Hepatocyte (in vitro differentiated cells): ENCODE data around the gene ZNF212. TPM values are rescaled to one million over a fixed set of nuclear protein-coding genes. Genes with fewer than 3 reads are reported as not detected.

Experiments used
- DNase-seq: peaks from one replicate; pipeline ENCODE4 v3.0.0-alpha.2; 2016; ENCODE audit warnings: low spot score
- H2AFZ ChIP-seq: fragments of 200-600 bp; sonication (generic); 2 replicates; pipeline ENCODE4 v1.6.0; 2016; ENCODE audit warnings: antibody characterized with exemption, mild to moderate bottlenecking
- H3K27ac ChIP-seq: fragments of 200-600 bp; sonication (generic); 2 replicates; pipeline ENCODE4 v1.5.1; 2016; ENCODE audit warnings: mild to moderate bottlenecking
- H3K27me3 ChIP-seq: fragments of 200-600 bp; sonication (generic); 2 replicates; pipeline ENCODE4 v1.6.1; 2016
- H3K36me3 ChIP-seq: fragments of 200-600 bp; sonication (generic); replicated peaks from 2 replicates; pipeline ENCODE4 v1.5.1; 2016; ENCODE audit warnings: low read depth; ENCODE audit not compliant: insufficient read depth
- H3K4me1 ChIP-seq: fragments of 200-600 bp; sonication (generic); 2 replicates; pipeline ENCODE4 v1.5.1; 2016; ENCODE audit warnings: mild to moderate bottlenecking, moderate library complexity; ENCODE audit not compliant: insufficient read depth
- H3K4me2 ChIP-seq: fragments of 200-600 bp; sonication (generic); 2 replicates; pipeline ENCODE4 v1.6.0; 2016
- H3K4me3 ChIP-seq: fragments of 200-600 bp; sonication (generic); 2 replicates; pipeline ENCODE4 v1.5.1; 2016; ENCODE audit warnings: mild to moderate bottlenecking
- H3K79me2 ChIP-seq: fragments of 200-600 bp; sonication (generic); 2 replicates; pipeline ENCODE4 v1.6.0; 2017; ENCODE audit warnings: mild to moderate bottlenecking
- H3K9me2 ChIP-seq: fragments of 200-600 bp; sonication (generic); replicated peaks from 2 replicates; pipeline ENCODE4 v1.6.0; 2017; ENCODE audit warnings: mild to moderate bottlenecking; ENCODE audit not compliant: insufficient read depth
- H3K9me3 ChIP-seq: fragments of 200-600 bp; sonication (generic); 2 replicates; pipeline ENCODE4 v1.5.1; 2016; ENCODE audit warnings: low read depth, mild to moderate bottlenecking
- H4K20me1 ChIP-seq: fragments of 200-600 bp; sonication (generic); 2 replicates; pipeline ENCODE4 v1.6.0; 2016; ENCODE audit warnings: mild to moderate bottlenecking; ENCODE audit not compliant: insufficient read depth, poor library complexity, severe bottlenecking
- CTCF ChIP-seq: fragments of 200-600 bp; sonication (generic); IDR thresholded peaks from 2 replicates; pipeline ENCODE4 v1.5.1; 2016; ENCODE audit warnings: antibody characterized with exemption, mild to moderate bottlenecking; ENCODE audit not compliant: poor library complexity
- EZH2 ChIP-seq: fragments of 200-600 bp; sonication (generic); IDR thresholded peaks from 2 replicates; pipeline ENCODE4 v1.6.1; 2016; ENCODE audit warnings: antibody characterized with exemption, mild to moderate bottlenecking, borderline replicate concordance
- EZH2phosphoT487 ChIP-seq: fragments of 200-600 bp; sonication (generic); IDR thresholded peaks from one replicate; pipeline ENCODE4 v1.6.1; 2018; ENCODE audit warnings: antibody characterized with exemption, mild to moderate bottlenecking, low read depth, moderate library complexity; ENCODE audit not compliant: unreplicated experiment, severe bottlenecking
- WGBS: methylation state at CpG from one replicate; pipeline ENCODE4 v1.1.6; 2016; ENCODE audit warnings: low lambda C conversion rate; ENCODE audit errors: missing lambda C conversion rate; 5-methylcytosine and 5-hydroxymethylcytosine counted together
- polyA plus RNA-seq: library from polyadenylated mRNA; unstranded; fragments of >200 nt; fragmentation: Nextera tagmentation; extraction: Ambion mirVana; gene quantifications from 2 replicates; pipeline ENCODE4 v1.2.1, GENCODE V29; 2016
- total RNA-seq: library from RNA; depleted of rRNA; stranded (reverse); fragments of >200 nt; gene quantifications from 2 replicates; pipeline ENCODE4 v1.2.3, GENCODE V29; 2014

ZNF212 gene
- total and polyA plus RNA-seq, 2 experiments from 2014 or later: 4.6 to 9.9 TPM

GRCh38 chr7:149252378-149252777 lies 12.9 kb downstream of the ZNF212 start:
- no peak for TF ChIP-seq CTCF
- no peak for TF ChIP-seq EZH2
- no peak for TF ChIP-seq EZH2phosphoT487
- no peak overlapping the region for H2AFZ ChIP-seq
- H3K4me3 ChIP-seq: no peak overlapping the region
- no peaks in the 10 kb centered on the region for H3K9me3 ChIP-seq
- H3K79me2 ChIP-seq: peaks cover 22% of the 10 kb centered on the region
- H3K4me1 ChIP-seq: no peaks in the 10 kb centered on the region
- no peak for DNase-seq
- no peaks in the 10 kb centered on the region for H3K27me3 ChIP-seq
- 96% methylated on average over 2 of the region's 2 CpGs for WGBS
- H3K27ac ChIP-seq: no peak overlapping the region
- no peaks in the 10 kb centered on the region for H3K9me2 ChIP-seq
- no peak overlapping the region for H3K4me2 ChIP-seq
- peaks cover 2% of the 10 kb centered on the region for H4K20me1 ChIP-seq
- H3K36me3 ChIP-seq: no peaks in the 10 kb centered on the region

GRCh38 chr7:149253665-149254064 lies 14.2 kb downstream of the ZNF212 start:
- Histone ChIP-seq H3K4me2 (no peak overlapping the region), H3K27ac (no peak overlapping the region), H3K27me3 (no peaks in the 10 kb centered on the region), H3K9me3 (no peaks in the 10 kb centered on the region), H2AFZ (no peak overlapping the region), H3K36me3 (no peaks in the 10 kb centered on the region), H3K4me1 (no peaks in the 10 kb centered on the region), H3K79me2 (peaks cover 9% of the 10 kb centered on the region), H4K20me1 (no peaks in the 10 kb centered on the region), H3K4me3 (no peak overlapping the region), H3K9me2 (no peaks in the 10 kb centered on the region)
- 90% methylated on average over 7 of the region's 7 CpGs for WGBS
- TF ChIP-seq EZH2phosphoT487 (no peak), CTCF (no peak), EZH2 (no peak)
- DNase-seq: no peak

GRCh38 chr7:149254181-149254858 lies 14.9 kb downstream of the ZNF212 start:
- Histone ChIP-seq H3K9me2 (no peaks in the 10 kb centered on the region), H3K27ac (no peak overlapping the region), H3K36me3 (no peaks in the 10 kb centered on the region), H4K20me1 (no peaks in the 10 kb centered on the region), H3K79me2 (peaks cover 4% of the 10 kb centered on the region), H3K4me3 (no peak overlapping the region), H3K4me2 (no peak overlapping the region), H3K9me3 (no peaks in the 10 kb centered on the region), H3K4me1 (no peaks in the 10 kb centered on the region), H3K27me3 (no peaks in the 10 kb centered on the region), H2AFZ (no peak overlapping the region)
- DNase-seq: no peak
- WGBS: 97% methylated on average over 16 of the region's 16 CpGs
- TF ChIP-seq EZH2phosphoT487 (no peak), CTCF (no peak), EZH2 (no peak)
